Ishikawa (cell line): ENCODE data around the gene C11orf21.

Source experiments
- CEBPB ChIP-seq: IDR thresholded peaks from 2 replicates; pipeline ENCODE4 v1.6.1; 2012
- CREB1 ChIP-seq: IDR thresholded peaks from 2 replicates; pipeline ENCODE4 v1.6.1; 2012; ENCODE audit warnings: low read depth
- EGR1 ChIP-seq: IDR thresholded peaks from 2 replicates; pipeline ENCODE4 v1.6.1; 2012
- EP300 ChIP-seq: IDR thresholded peaks from 2 replicates; pipeline ENCODE4 v1.6.1; 2012; ENCODE audit warnings: borderline replicate concordance
- NFIC ChIP-seq: IDR thresholded peaks from 2 replicates; pipeline ENCODE4 v1.6.1; 2012
- RAD21 ChIP-seq: IDR thresholded peaks from 2 replicates; pipeline ENCODE4 v1.6.1; 2012; ENCODE audit warnings: low read depth
- TAF1 ChIP-seq: IDR thresholded peaks from 2 replicates; pipeline ENCODE4 v1.6.1; 2012; ENCODE audit warnings: low read depth, mild to moderate bottlenecking
- TEAD4 ChIP-seq: IDR thresholded peaks from 2 replicates; pipeline ENCODE4 v1.6.1; 2012
- YY1 ChIP-seq: IDR thresholded peaks from 2 replicates; pipeline ENCODE4 v1.6.1; 2012; ENCODE audit warnings: low read depth
- ZBTB7A ChIP-seq: IDR thresholded peaks from 2 replicates; pipeline ENCODE4 v1.6.1; 2012; ENCODE audit warnings: low read depth
- TF ChIP-seq, protein P1 (sequence below): IDR thresholded peaks from 2 replicates; pipeline ENCODE4 v1.6.1; 2012
- TF ChIP-seq, protein P2 (sequence below): IDR thresholded peaks from 2 replicates; pipeline ENCODE4 v1.6.1; 2012
- TF ChIP-seq, protein P3 (sequence below): IDR thresholded peaks from 2 replicates; pipeline ENCODE4 v1.6.1; 2012; ENCODE audit warnings: low read depth, mild to moderate bottlenecking

GRCh38 chr11:2258501-2259465, 42.9 kb downstream of the C11orf21 start:
- TF ChIP-seq, protein P1, sequence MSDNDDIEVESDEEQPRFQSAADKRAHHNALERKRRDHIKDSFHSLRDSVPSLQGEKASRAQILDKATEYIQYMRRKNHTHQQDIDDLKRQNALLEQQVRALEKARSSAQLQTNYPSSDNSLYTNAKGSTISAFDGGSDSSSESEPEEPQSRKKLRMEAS, result no peak
- TF ChIP-seq EP300 (no peak), RAD21 (no peak), TEAD4 (no peak), NFIC (no peak), EGR1 (no peak), YY1 (no peak), TAF1 (no peak), CREB1 (no peak), ZBTB7A (no peak), CEBPB (no peak)
- TF ChIP-seq, protein P2, sequence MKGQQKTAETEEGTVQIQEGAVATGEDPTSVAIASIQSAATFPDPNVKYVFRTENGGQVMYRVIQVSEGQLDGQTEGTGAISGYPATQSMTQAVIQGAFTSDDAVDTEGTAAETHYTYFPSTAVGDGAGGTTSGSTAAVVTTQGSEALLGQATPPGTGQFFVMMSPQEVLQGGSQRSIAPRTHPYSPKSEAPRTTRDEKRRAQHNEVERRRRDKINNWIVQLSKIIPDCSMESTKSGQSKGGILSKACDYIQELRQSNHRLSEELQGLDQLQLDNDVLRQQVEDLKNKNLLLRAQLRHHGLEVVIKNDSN, result no peak
- TF ChIP-seq, protein P3, sequence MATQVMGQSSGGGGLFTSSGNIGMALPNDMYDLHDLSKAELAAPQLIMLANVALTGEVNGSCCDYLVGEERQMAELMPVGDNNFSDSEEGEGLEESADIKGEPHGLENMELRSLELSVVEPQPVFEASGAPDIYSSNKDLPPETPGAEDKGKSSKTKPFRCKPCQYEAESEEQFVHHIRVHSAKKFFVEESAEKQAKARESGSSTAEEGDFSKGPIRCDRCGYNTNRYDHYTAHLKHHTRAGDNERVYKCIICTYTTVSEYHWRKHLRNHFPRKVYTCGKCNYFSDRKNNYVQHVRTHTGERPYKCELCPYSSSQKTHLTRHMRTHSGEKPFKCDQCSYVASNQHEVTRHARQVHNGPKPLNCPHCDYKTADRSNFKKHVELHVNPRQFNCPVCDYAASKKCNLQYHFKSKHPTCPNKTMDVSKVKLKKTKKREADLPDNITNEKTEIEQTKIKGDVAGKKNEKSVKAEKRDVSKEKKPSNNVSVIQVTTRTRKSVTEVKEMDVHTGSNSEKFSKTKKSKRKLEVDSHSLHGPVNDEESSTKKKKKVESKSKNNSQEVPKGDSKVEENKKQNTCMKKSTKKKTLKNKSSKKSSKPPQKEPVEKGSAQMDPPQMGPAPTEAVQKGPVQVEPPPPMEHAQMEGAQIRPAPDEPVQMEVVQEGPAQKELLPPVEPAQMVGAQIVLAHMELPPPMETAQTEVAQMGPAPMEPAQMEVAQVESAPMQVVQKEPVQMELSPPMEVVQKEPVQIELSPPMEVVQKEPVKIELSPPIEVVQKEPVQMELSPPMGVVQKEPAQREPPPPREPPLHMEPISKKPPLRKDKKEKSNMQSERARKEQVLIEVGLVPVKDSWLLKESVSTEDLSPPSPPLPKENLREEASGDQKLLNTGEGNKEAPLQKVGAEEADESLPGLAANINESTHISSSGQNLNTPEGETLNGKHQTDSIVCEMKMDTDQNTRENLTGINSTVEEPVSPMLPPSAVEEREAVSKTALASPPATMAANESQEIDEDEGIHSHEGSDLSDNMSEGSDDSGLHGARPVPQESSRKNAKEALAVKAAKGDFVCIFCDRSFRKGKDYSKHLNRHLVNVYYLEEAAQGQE, result no peak
